Measurements from ENCODE around the gene ZFYVE28. TPM values are rescaled to one million over a fixed set of nuclear protein-coding genes. Genes with fewer than 3 reads are reported as not detected.
A peak's percentile ranks its signal among the peaks of the same experiment; 100 is the strongest.

The ZFYVE28 gene
- total RNA-seq, 3 donors from 2014 or later = 12.3 to 14.1 (median 13.9) TPM

GRCh38 chr4:2359591-2360395 lies 58.7 kb downstream of the ZFYVE28 start:
- no peak overlapping the region for H3K4me3 ChIP-seq
- H3K27ac ChIP-seq = no peak overlapping the region
- no peaks in the 10 kb centered on the region for H3K9me3 ChIP-seq
- no peaks in the 10 kb centered on the region for H3K36me3 ChIP-seq
- H3K27me3 ChIP-seq = no peaks in the 10 kb centered on the region
- TF ChIP-seq POLR2AphosphoS5 (IDR thresholded peaks at IDR 0.05) (no peak), POLR2A (IDR thresholded peaks at IDR 0.05) (no peak)
- TF ChIP-seq, protein P1, sequence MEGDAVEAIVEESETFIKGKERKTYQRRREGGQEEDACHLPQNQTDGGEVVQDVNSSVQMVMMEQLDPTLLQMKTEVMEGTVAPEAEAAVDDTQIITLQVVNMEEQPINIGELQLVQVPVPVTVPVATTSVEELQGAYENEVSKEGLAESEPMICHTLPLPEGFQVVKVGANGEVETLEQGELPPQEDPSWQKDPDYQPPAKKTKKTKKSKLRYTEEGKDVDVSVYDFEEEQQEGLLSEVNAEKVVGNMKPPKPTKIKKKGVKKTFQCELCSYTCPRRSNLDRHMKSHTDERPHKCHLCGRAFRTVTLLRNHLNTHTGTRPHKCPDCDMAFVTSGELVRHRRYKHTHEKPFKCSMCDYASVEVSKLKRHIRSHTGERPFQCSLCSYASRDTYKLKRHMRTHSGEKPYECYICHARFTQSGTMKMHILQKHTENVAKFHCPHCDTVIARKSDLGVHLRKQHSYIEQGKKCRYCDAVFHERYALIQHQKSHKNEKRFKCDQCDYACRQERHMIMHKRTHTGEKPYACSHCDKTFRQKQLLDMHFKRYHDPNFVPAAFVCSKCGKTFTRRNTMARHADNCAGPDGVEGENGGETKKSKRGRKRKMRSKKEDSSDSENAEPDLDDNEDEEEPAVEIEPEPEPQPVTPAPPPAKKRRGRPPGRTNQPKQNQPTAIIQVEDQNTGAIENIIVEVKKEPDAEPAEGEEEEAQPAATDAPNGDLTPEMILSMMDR (IDR thresholded peaks at IDR 0.05) = no peak
- peaks cover 0 to 6% of the 10 kb centered on the region in 2 donors for H3K4me1 ChIP-seq
- intact Hi-C loops (cut with DNase I; ENCODE audit: low total_unique reads) = loop anchor here (5.0 kb wide), 1 partner anchor 423 kb away; no protein-coding TSS in a partner anchor
- DNase-seq (ENCODE audit: low spot score in 2 of 2) = peak in 1 of 2 donors; percentile 35

GRCh38 chr4:2357821-2358745 lies 60.4 kb downstream of the ZFYVE28 start:
- H3K27ac ChIP-seq = no peak overlapping the region
- H3K4me1 ChIP-seq = no peaks in the 10 kb centered on the region
- no peak for DNase-seq (ENCODE audit: low spot score in 2 of 2)
- no peak for TF ChIP-seq POLR2AphosphoS5 (IDR thresholded peaks at IDR 0.05)
- TF ChIP-seq POLR2A (IDR thresholded peaks at IDR 0.05) = no peak
- TF ChIP-seq, protein P1 (IDR thresholded peaks at IDR 0.05) = no peak
- no peak overlapping the region for H3K4me3 ChIP-seq
- H3K27me3 ChIP-seq = no peaks in the 10 kb centered on the region
- intact Hi-C loops (cut with DNase I; ENCODE audit: low total_unique reads) = no loop called here
- no peaks in the 10 kb centered on the region for H3K36me3 ChIP-seq
- no peaks in the 10 kb centered on the region for H3K9me3 ChIP-seq

GRCh38 chr4:2356123-2357069 lies 62.0 kb downstream of the ZFYVE28 start:
- H3K36me3 ChIP-seq = no peaks in the 10 kb centered on the region
- intact Hi-C loops (cut with DNase I; ENCODE audit: low total_unique reads) = no loop called here
- TF ChIP-seq, protein P1 (IDR thresholded peaks at IDR 0.05) = no peak
- TF ChIP-seq POLR2A (IDR thresholded peaks at IDR 0.05) (no peak), POLR2AphosphoS5 (IDR thresholded peaks at IDR 0.05) (no peak)
- no peak overlapping the region for H3K27ac ChIP-seq
- no peaks in the 10 kb centered on the region for H3K4me1 ChIP-seq
- no peaks in the 10 kb centered on the region for H3K27me3 ChIP-seq
- no peaks in the 10 kb centered on the region for H3K9me3 ChIP-seq
- no peak overlapping the region for H3K4me3 ChIP-seq
- DNase-seq (ENCODE audit: low spot score in 2 of 2) = peak in 1 of 2 donors; percentile 31

GRCh38 chr4:2354760-2355159 lies 63.7 kb downstream of the ZFYVE28 start:
- peak in 1 of 2 donors; percentile 33 for DNase-seq (ENCODE audit: low spot score in 2 of 2)
- Histone ChIP-seq H3K4me3 (no peak overlapping the region), H3K9me3 (no peaks in the 10 kb centered on the region), H3K27me3 (no peaks in the 10 kb centered on the region), H3K36me3 (no peaks in the 10 kb centered on the region), H3K4me1 (no peaks in the 10 kb centered on the region), H3K27ac (no peak overlapping the region)
- TF ChIP-seq, protein P1 (IDR thresholded peaks at IDR 0.05) = no peak
- no peak for TF ChIP-seq POLR2A (IDR thresholded peaks at IDR 0.05)
- no peak for TF ChIP-seq POLR2AphosphoS5 (IDR thresholded peaks at IDR 0.05)
- intact Hi-C loops (cut with DNase I; ENCODE audit: low total_unique reads) = no loop called here
